IMR-90 (cell line): ENCODE measurements around the gene DNM2. TPM values are rescaled to one million over a fixed set of nuclear protein-coding genes. Genes with fewer than 3 reads are reported as not detected.

Source experiments
- ATAC-seq: fragments of 200-7000 bp; cut with Tn5 transposase; 2 replicates; pipeline ENCODE4 v1.9.1; 2020; ENCODE audit warnings: low read depth, mild to moderate bottlenecking, moderate library complexity
- BruUV-seq: library from RNA; stranded (reverse); fragments of 400-500 nt; replicated peaks from 2 replicates; lab custom pipeline; 2021; lab: Mats Ljungman, UMichigan
- CTCF ChIA-PET: fragments of 300-600 bp; formaldehyde crosslinking; extraction: SDS; loops from one replicate; lab custom pipeline; 2021; ENCODE audit warnings: antibody characterized with exemption; lab: Yijun Ruan, JAX
- POLR2A ChIA-PET: fragments of 300-600 bp; sonication (Branson Sonifier 250); formaldehyde crosslinking; loops from one replicate; lab custom pipeline; 2022; ENCODE audit warnings: antibody characterized with exemption; ENCODE audit not compliant: unreplicated experiment; lab: Charles Lee
- DNase-seq: peaks from one replicate; pipeline ENCODE4 v3.0.0; 2013
- H2AFZ ChIP-seq: replicated peaks from 2 replicates; pipeline ENCODE3; 2013; ENCODE audit warnings: low read length, mild to moderate bottlenecking; ENCODE audit not compliant: poor library complexity
- H2AK5ac ChIP-seq: 2 replicates; pipeline ENCODE4 v1.6.1; 2013; ENCODE audit warnings: low read depth, low read length, inconsistent platforms
- H2AK9ac ChIP-seq: replicated peaks from 2 replicates; pipeline ENCODE3; 2013; ENCODE audit warnings: mild to moderate bottlenecking, low read depth, low read length, moderate library complexity; ENCODE audit not compliant: poor library complexity
- H2BK120ac ChIP-seq: 2 replicates; pipeline ENCODE4 v1.6.1; 2013; ENCODE audit warnings: low read depth, low read length, inconsistent platforms
- H2BK15ac ChIP-seq: 3 replicates; pipeline ENCODE4 v1.6.1; 2013; ENCODE audit warnings: low read depth, low read length, inconsistent platforms
- H2BK20ac ChIP-seq: 2 replicates; pipeline ENCODE4 v1.6.1; 2013; ENCODE audit warnings: low read depth, mild to moderate bottlenecking, inconsistent platforms, low read length, moderate library complexity
- H2BK5ac ChIP-seq: 2 replicates; pipeline ENCODE4 v1.6.1; 2013; ENCODE audit warnings: mild to moderate bottlenecking, low read depth, low read length, inconsistent platforms; ENCODE audit not compliant: poor library complexity, severe bottlenecking
- H3K14ac ChIP-seq: replicated peaks from 2 replicates; pipeline ENCODE4 v1.6.1; 2013; ENCODE audit warnings: low read depth, low read length, inconsistent platforms
- H3K18ac ChIP-seq: 2 replicates; pipeline ENCODE4 v1.6.1; 2013; ENCODE audit warnings: low read depth, low read length, control low read depth
- H3K23ac ChIP-seq: 2 replicates; pipeline ENCODE4 v1.6.1; 2013; ENCODE audit warnings: low read depth, low read length, inconsistent platforms
- H3K27ac ChIP-seq: 2 replicates; pipeline ENCODE4 v1.5.1; 2013; ENCODE audit warnings: mild to moderate bottlenecking, control low read depth, low read length; ENCODE audit not compliant: insufficient read depth
- H3K27me3 ChIP-seq: 2 replicates; pipeline ENCODE4 v1.6.1; 2013; ENCODE audit warnings: low read length; ENCODE audit not compliant: control insufficient read depth, insufficient read depth
- H3K36me3 ChIP-seq: 2 replicates; pipeline ENCODE4 v1.6.1; 2013; ENCODE audit warnings: low read length, mixed read lengths; ENCODE audit not compliant: control insufficient read depth, insufficient read depth
- H3K4ac ChIP-seq: 2 replicates; pipeline ENCODE4 v1.6.1; 2013; ENCODE audit warnings: low read depth, low read length, inconsistent platforms
- H3K4me1 ChIP-seq: 2 replicates; pipeline ENCODE4 v1.6.1; 2013; ENCODE audit warnings: low read length, mixed read lengths; ENCODE audit not compliant: control insufficient read depth, insufficient read depth
- H3K4me2 ChIP-seq: 2 replicates; pipeline ENCODE4 v1.6.1; 2013; ENCODE audit warnings: low read depth, mild to moderate bottlenecking, control low read depth, low read length, moderate library complexity
- H3K4me3 ChIP-seq: 2 replicates; pipeline ENCODE4 v1.5.1; 2013; ENCODE audit warnings: low read depth, mild to moderate bottlenecking, control low read depth, low read length, moderate library complexity; ENCODE audit not compliant: insufficient read depth
- H3K56ac ChIP-seq: 2 replicates; pipeline ENCODE4 v1.6.1; 2013; ENCODE audit warnings: low read length, inconsistent platforms; ENCODE audit not compliant: insufficient read depth; ENCODE audit errors: extremely low read depth
- H3K79me1 ChIP-seq, 2 experiments: 2 replicates each; pipeline ENCODE4 v1.6.1; 2013; ENCODE audit warnings: low read length in 2 of 2, inconsistent platforms in 1 of 2, low read depth in 1 of 2
- H3K9ac ChIP-seq: 2 replicates; pipeline ENCODE4 v1.6.1; 2013; ENCODE audit warnings: low read depth, low read length, control low read depth
- H3K9me1 ChIP-seq: 2 replicates; pipeline ENCODE4 v1.6.1; 2013; ENCODE audit warnings: low read length, inconsistent platforms; ENCODE audit not compliant: insufficient read depth
- H3K9me3 ChIP-seq: 2 replicates; pipeline ENCODE4 v1.6.1; 2013; ENCODE audit warnings: low read length; ENCODE audit not compliant: control insufficient read depth, insufficient read depth
- H4K20me1 ChIP-seq: 2 replicates; pipeline ENCODE4 v1.6.1; 2013; ENCODE audit warnings: low read length, inconsistent platforms; ENCODE audit not compliant: insufficient read depth
- H4K5ac ChIP-seq: 2 replicates; pipeline ENCODE4 v1.6.1; 2013; ENCODE audit warnings: mild to moderate bottlenecking, low read depth, low read length, control low read depth
- H4K8ac ChIP-seq, 2 experiments: 2 replicates each; pipeline ENCODE4 v1.6.1; 2013; ENCODE audit warnings: low read depth in 2 of 2, low read length in 2 of 2, control low read depth in 1 of 2, inconsistent platforms in 1 of 2
- H4K91ac ChIP-seq: 2 replicates; pipeline ENCODE4 v1.6.1; 2013; ENCODE audit warnings: low read depth, low read length, inconsistent platforms; ENCODE audit not compliant: insufficient read depth
- BHLHE40 ChIP-seq: fragments of 150-350 bp; IDR thresholded peaks from 2 replicates; pipeline ENCODE4 v1.6.1; 2016; ENCODE audit warnings: mild to moderate bottlenecking, low read depth, low read length
- CHD1 ChIP-seq: IDR thresholded peaks from 2 replicates; pipeline ENCODE4 v1.6.1; 2012; ENCODE audit warnings: low read depth, low read length, improper control_type of control experiment
- FOS ChIP-seq: fragments of 150-350 bp; IDR thresholded peaks from 2 replicates; pipeline ENCODE4 v1.6.1; 2016; ENCODE audit warnings: low read depth, low read length
- MAZ ChIP-seq: IDR thresholded peaks from 2 replicates; pipeline ENCODE4 v1.6.1; 2012; ENCODE audit warnings: low read depth, mild to moderate bottlenecking, low read length, improper control_type of control experiment, moderate library complexity, borderline replicate concordance
- POLR2A ChIP-seq: IDR thresholded peaks from 2 replicates; pipeline ENCODE4 v1.6.1; 2012; ENCODE audit warnings: mild to moderate bottlenecking, low read depth, low read length
- RAD21 ChIP-seq: IDR thresholded peaks from 2 replicates; pipeline ENCODE4 v1.6.1; 2012; ENCODE audit warnings: low read length, improper control_type of control experiment
- WGBS, 2 experiments: methylation state at CpG; one replicate each; pipeline versions ENCODE4 v1.1.5 to v1.1.7; 2013; ENCODE audit warnings: missing lambda C conversion rate in 2 of 2; ENCODE audit not compliant: insufficient read length in 1 of 2; ENCODE audit errors: extremely low coverage in 2 of 2; 5-methylcytosine and 5-hydroxymethylcytosine counted together
- dilution Hi-C: fragments of 300-500 bp; cut with HindIII; formaldehyde crosslinking; loops from one replicate; pipeline ENCODE4 v1.14.3; 2018; ENCODE audit warnings: low sequenced_read_pairs; ENCODE audit not compliant: unreplicated experiment
- in situ Hi-C: fragments of 300-500 bp; cut with MboI; formaldehyde crosslinking; loops from 3 replicates; pipeline ENCODE4 v1.14.3; 2019; ENCODE audit warnings: low sequenced_read_pairs, inconsistent platforms, mixed read lengths
- intact Hi-C: fragments of 100-400 bp; cut with micrococcal nuclease; formaldehyde crosslinking; loops from 2 replicates; pipeline ENCODE4 v1.10.0; 2022
- polyA plus RNA-seq, 3 experiments: library from polyadenylated mRNA; depleted of rRNA; stranded (reverse); fragments of >200 nt; gene quantifications; 2 replicates each; pipeline ENCODE4 v1.2.3, GENCODE V29; 2012; ENCODE audit warnings: low replicate concordance in 1 of 3
- total RNA-seq: library from RNA; depleted of rRNA; stranded (reverse); fragments of >200 nt; gene quantifications from 2 replicates; pipeline ENCODE4 v1.2.3, GENCODE V29; 2012
- TF ChIP-seq, protein P1 (sequence below): fragments of 150-350 bp; IDR thresholded peaks from 2 replicates; pipeline ENCODE4 v1.6.1; 2017; ENCODE audit warnings: mild to moderate bottlenecking, antibody characterized with exemption, low read length, low read depth
- TF ChIP-seq, protein P2 (sequence below): conservative IDR thresholded peaks from 2 replicates; pipeline ENCODE4 v1.5.1; 2012; ENCODE audit warnings: mild to moderate bottlenecking, low read depth, low read length, improper control_type of control experiment

DNM2 gene
- total and polyA plus RNA-seq, 2 of the 4 experiments (the other 2 are of a cell fraction), result 55.6 to 74.2 TPM

DNA sequence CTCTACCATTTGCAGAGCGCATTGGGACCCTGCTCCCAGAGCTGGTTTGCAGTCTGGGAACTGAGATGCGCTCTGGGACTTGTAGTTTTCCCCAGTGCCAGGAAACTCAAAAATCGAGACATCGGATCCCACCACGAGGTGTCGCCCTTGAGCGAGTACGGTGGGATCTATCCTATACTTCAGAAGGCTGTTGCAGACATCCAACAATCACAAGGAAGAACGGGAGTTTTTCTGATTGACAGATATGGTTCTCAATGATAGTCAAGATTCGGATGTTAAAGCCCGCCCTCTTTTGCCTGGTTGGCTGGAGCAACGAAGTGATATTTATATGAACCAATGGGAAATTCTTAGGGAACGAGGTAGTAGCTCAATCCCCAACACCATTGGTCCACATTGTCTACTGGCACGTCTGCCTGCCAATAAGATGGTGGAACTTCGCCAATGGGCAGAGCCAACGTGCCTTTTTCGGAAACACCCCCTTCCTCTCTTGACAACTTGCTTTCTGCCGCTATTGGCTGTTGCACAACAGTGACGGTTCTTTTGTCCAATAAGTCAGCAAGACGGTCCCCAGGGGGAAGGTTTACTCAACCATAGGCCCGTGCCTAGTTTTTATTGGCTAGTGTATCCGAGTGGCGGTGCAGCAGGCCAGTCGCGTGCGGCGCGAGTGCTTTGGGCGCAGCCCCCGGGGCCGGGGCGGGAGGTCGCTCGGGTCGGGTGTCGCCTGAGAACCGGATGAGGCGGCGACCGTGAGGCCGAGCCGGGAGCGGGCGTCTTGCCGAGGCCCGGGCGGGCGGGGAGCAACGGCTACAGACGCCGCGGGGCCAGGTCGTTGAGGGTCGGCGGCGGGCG is at the start of gene DNM2 (continued):
- TF ChIP-seq, protein P1, sequence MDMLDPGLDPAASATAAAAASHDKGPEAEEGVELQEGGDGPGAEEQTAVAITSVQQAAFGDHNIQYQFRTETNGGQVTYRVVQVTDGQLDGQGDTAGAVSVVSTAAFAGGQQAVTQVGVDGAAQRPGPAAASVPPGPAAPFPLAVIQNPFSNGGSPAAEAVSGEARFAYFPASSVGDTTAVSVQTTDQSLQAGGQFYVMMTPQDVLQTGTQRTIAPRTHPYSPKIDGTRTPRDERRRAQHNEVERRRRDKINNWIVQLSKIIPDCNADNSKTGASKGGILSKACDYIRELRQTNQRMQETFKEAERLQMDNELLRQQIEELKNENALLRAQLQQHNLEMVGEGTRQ, result peak; percentile 40; the same call in 1 of the 2 replicates
- peak; percentile 96 for TF ChIP-seq FOS
- peak; percentile 81 for TF ChIP-seq RAD21
- TF ChIP-seq MAZ, result peak; percentile 88; the same call in 1 of the 2 replicates
- TF ChIP-seq BHLHE40, result peak; percentile 97

DNA sequence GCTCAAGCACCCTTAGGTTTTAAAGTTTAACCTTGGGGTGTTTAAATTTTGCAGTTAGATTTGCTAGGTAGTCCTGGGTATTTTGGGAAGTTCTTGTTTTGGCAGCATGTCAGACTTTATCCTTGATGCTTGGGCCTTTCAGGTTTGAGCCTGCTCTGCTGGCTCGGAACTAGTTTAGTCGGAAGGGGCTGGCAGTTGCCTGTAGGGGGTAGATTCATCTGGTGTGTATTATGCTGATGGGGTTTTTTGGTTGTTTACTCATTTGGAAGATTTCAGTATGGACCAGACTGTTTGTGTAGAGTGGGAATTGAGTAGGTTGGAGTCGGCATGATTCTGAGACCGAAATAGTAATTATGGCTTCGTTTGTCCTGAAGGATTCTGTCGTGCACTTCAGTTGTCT is 48.6 kb upstream of the DNM2 start:
- Histone ChIP-seq H2AK9ac (no peak overlapping the region), H3K36me3 (peaks cover 29% of the 10 kb centered on the region), H2BK5ac (no peak overlapping the region), H3K56ac (no peak overlapping the region), H2AFZ (no peak overlapping the region), H3K9ac (no peak overlapping the region), H4K8ac (no peak overlapping the region), H4K91ac (no peak overlapping the region), H3K4ac (no peak overlapping the region), H2BK15ac (no peak overlapping the region), H4K5ac (no peak overlapping the region), H2BK120ac (no peak overlapping the region), H3K23ac (no peak overlapping the region), H3K4me1 (peaks cover 10% of the 10 kb centered on the region), H3K9me1 (peaks cover 18% of the 10 kb centered on the region), H3K14ac (no peak overlapping the region), H2BK20ac (no peak overlapping the region), H3K27me3 (no peaks in the 10 kb centered on the region), H3K4me3 (no peak overlapping the region), H3K18ac (no peak overlapping the region), H2AK5ac (no peak overlapping the region), H3K27ac (no peak overlapping the region), H4K20me1 (peaks cover 98% of the 10 kb centered on the region), H3K79me1 (peaks cover 9 to 64% of the 10 kb centered on the region in 2 experiments), H3K9me3 (no peaks in the 10 kb centered on the region), H3K4me2 (no peak overlapping the region)
- no peak for DNase-seq
- ChIA-PET POLR2A (interaction anchor here (0.6 kb wide), 1 partner anchor 59 kb away, joined by 3 read pairs; no protein-coding TSS in a partner anchor), CTCF (no interaction called here)
- no TSS peak for BruUV-seq
- in situ Hi-C loops (no loop called here), intact Hi-C loops (no loop called here), dilution Hi-C loops (no loop called here)
- TF ChIP-seq CHD1, result no peak
- TF ChIP-seq, protein P2, sequence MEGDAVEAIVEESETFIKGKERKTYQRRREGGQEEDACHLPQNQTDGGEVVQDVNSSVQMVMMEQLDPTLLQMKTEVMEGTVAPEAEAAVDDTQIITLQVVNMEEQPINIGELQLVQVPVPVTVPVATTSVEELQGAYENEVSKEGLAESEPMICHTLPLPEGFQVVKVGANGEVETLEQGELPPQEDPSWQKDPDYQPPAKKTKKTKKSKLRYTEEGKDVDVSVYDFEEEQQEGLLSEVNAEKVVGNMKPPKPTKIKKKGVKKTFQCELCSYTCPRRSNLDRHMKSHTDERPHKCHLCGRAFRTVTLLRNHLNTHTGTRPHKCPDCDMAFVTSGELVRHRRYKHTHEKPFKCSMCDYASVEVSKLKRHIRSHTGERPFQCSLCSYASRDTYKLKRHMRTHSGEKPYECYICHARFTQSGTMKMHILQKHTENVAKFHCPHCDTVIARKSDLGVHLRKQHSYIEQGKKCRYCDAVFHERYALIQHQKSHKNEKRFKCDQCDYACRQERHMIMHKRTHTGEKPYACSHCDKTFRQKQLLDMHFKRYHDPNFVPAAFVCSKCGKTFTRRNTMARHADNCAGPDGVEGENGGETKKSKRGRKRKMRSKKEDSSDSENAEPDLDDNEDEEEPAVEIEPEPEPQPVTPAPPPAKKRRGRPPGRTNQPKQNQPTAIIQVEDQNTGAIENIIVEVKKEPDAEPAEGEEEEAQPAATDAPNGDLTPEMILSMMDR, result no peak
- TF ChIP-seq, protein P1, result no peak
- no peak for TF ChIP-seq FOS
- TF ChIP-seq POLR2A, result no peak
- TF ChIP-seq RAD21, result no peak
- 81% methylated on average over 6 of the region's 6 CpGs; no CpG with 5 or more reads in 1 of the 2 experiments for WGBS, 2 experiments
- no peak for ATAC-seq
